H1 (cell line): ENCODE results near the gene NANOS2. TPM values are rescaled to one million over a fixed set of nuclear protein-coding genes. Genes with fewer than 3 reads are reported as not detected.

ENCODE experiments used
- ASH2L ChIP-seq: fragments of 200-600, 300-600 bp; sonication (generic); IDR thresholded peaks from one replicate; pipeline ENCODE4 v1.7.1; 2017; ENCODE audit warnings: low read length
- ATF3 ChIP-seq: IDR thresholded peaks from 2 replicates; pipeline ENCODE4 v1.6.1; 2011; ENCODE audit warnings: low read depth, mild to moderate bottlenecking, low read length; ENCODE audit not compliant: insufficient read depth
- BRCA1 ChIP-seq: IDR thresholded peaks from 2 replicates; pipeline ENCODE4 v1.6.1; 2012; ENCODE audit warnings: low read depth, low read length, improper control_type of control experiment
- CHD1 ChIP-seq: IDR thresholded peaks from 2 replicates; pipeline ENCODE4 v1.6.1; 2012; ENCODE audit warnings: low read depth, low read length, improper control_type of control experiment
- CTBP2 ChIP-seq: IDR thresholded peaks from 2 replicates; pipeline ENCODE4 v1.7.0; 2011; ENCODE audit warnings: borderline replicate concordance, mild to moderate bottlenecking, moderate library complexity, mixed read lengths, low read length; ENCODE audit not compliant: insufficient read depth, insufficient read length
- CTCF ChIP-seq, 3 experiments: IDR thresholded peaks; 1 replicate in 2 of 3; 2 replicates in 1 of 3; pipeline versions ENCODE4 v1.5.1 to v1.6.1; 2011; ENCODE audit warnings: low read length in 3 of 3, mild to moderate bottlenecking in 3 of 3, inconsistent platforms in 2 of 3, low read depth in 1 of 3, moderate library complexity in 1 of 3; ENCODE audit not compliant: insufficient read depth in 1 of 3; ENCODE audit errors: control extremely low read depth in 1 of 3
- PHF8 ChIP-seq: fragments of 200-600 bp; sonication (generic); conservative IDR thresholded peaks from 2 replicates; pipeline ENCODE4 v1.7.1; 2012; ENCODE audit warnings: low read depth, mild to moderate bottlenecking, inconsistent platforms, low read length, moderate library complexity
- TAF7 ChIP-seq: optimal IDR thresholded peaks from 2 replicates; pipeline ENCODE3; 2011; ENCODE audit warnings: low read depth, mild to moderate bottlenecking, inconsistent platforms, low read length, moderate library complexity, borderline replicate concordance
- TBP ChIP-seq: IDR thresholded peaks from 2 replicates; pipeline ENCODE4 v1.6.1; 2011; ENCODE audit warnings: low read depth, low read length, improper control_type of control experiment
- polyA plus RNA-seq, 7 experiments: library from polyadenylated mRNA; depleted of rRNA in 3 of 7; stranded (reverse) in 5 of 7; unstranded in 2 of 7; fragments of >200 nt in 5 of 7; fragments of 200-250 nt in 2 of 7; gene quantifications; 1 replicate in 5 of 7; 2 replicates in 1 of 7; 4 replicates in 1 of 7; pipeline versions ENCODE4 v1.2.1 to v1.2.3, GENCODE V29; 2011 to 2013; ENCODE audit warnings: missing spikeins in 2 of 7, mixed read lengths in 2 of 7
- total RNA-seq: library from RNA; stranded (reverse); fragmentation: NEBNext Ultra II Directional; extraction: Animal tissue kit (Norgen Biotek cat#: 25700); gene quantifications from 2 replicates; pipeline ENCODE4 v1.2.1, GENCODE V29; 2021

The NANOS2 gene
- total and polyA plus RNA-seq, 2 of the 8 experiments (the other 6 are each of a cell fraction or from before 2014, with no cell fraction given), result 0.20 TPM; not detected in 1

- TF ChIP-seq ASH2L (peak; percentile 60), TBP (peak; percentile 21; the same call in 1 of the 2 replicates), BRCA1 (no peak), CTBP2 (no peak), CTCF (IDR thresholded peaks at IDR 0.05; ENCODE audit: control extremely low read depth in 1 of 3, insufficient read depth in 1 of 3, low read depth in 1 of 3, low read length in 3 of 3) (no peak), TAF7 (peak; percentile 13), ATF3 (no peak), CHD1 (no peak), PHF8 (peak; percentile 71)
These were observed 28.0 kb downstream of the NANOS2 start (continued) for GRCh38 chr19:45886427-45887199.
